ENCODE data around the gene CCDC61.

DNA sequence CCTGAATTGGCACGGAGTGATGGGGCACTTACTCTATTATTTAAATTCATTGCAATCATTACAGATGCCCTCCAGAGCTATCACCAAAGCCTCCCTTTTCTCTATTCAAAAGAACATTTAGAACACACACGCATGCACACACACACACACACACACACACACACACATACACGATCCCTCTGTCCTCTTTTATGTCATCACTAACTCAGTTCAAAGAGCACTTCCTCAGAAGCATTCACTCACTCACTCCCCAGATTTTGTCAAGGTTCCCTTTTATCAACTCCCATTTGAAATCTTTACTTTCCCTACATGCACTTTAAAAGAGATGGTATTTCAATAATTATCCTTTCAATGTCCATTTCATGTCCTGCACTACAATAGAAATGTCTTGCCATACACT is 67.9 kb downstream of the CCDC61 start:
- TF ChIP-seq, protein P1, sequence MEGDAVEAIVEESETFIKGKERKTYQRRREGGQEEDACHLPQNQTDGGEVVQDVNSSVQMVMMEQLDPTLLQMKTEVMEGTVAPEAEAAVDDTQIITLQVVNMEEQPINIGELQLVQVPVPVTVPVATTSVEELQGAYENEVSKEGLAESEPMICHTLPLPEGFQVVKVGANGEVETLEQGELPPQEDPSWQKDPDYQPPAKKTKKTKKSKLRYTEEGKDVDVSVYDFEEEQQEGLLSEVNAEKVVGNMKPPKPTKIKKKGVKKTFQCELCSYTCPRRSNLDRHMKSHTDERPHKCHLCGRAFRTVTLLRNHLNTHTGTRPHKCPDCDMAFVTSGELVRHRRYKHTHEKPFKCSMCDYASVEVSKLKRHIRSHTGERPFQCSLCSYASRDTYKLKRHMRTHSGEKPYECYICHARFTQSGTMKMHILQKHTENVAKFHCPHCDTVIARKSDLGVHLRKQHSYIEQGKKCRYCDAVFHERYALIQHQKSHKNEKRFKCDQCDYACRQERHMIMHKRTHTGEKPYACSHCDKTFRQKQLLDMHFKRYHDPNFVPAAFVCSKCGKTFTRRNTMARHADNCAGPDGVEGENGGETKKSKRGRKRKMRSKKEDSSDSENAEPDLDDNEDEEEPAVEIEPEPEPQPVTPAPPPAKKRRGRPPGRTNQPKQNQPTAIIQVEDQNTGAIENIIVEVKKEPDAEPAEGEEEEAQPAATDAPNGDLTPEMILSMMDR (IDR thresholded peaks at IDR 0.05; ENCODE audit: low read length): no peak
- TF ChIP-seq EZH2 (optimal IDR thresholded peaks at IDR 0.05; ENCODE audit: low read depth, low read length): no peak

Measured in MM.1S (cell line).